Measurements from ENCODE around the gene CFAP43.

DNA sequence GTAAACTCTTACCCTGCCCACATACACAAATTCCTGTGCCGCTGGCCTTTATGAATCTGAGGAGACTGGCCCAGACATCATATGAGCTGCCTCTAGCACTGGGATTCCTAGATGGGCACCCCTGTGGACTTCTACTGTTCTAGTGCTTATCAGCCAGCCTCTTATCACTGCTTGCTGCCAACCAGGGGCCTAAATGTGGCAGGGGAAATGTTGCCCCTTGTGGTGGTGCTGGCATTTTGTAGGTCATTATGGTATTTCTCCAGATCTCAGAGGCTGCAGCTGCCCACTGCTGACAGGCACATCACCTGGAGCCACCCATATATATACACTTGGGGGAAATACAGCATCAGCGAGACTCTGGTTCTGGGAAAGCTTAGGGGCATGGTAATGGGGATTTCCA, 104.8 kb downstream of the CFAP43 start:
- TF ChIP-seq POLR2A (IDR thresholded peaks at IDR 0.05), result no peak
- TF ChIP-seq CTCF (IDR thresholded peaks at IDR 0.05), result no peak
